Measurements from ENCODE around the gene PSEN2.
"Not testable (repeated sequence)": the region's sequence is repeated elsewhere in the genome, so short reads cannot be mapped to it uniquely, and the experiment has no call there.

PSEN2 gene

DNA sequence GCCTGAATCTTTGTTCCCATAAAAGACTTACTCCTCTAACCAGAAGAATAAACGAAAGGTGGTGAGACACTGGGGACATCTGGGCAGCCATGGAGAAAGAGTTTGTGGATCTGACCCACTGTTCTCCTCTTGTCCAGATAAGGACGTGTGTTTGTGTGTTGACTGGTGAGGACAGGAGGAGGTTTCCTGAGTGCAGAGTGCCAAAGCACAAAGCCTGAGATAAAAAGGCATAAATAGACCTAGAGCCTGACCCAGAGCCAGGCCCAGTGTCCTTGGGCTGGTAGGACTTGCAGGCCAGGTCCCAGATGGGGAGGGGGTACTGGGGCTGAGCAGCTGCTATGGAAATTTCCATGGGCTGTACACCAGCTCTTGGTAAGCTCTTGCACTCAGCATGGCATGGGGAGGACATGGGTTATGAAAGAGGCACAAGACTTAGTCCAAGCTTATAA is 50.1 kb downstream of the PSEN2 start:
- no peak for DNase-seq

DNA sequence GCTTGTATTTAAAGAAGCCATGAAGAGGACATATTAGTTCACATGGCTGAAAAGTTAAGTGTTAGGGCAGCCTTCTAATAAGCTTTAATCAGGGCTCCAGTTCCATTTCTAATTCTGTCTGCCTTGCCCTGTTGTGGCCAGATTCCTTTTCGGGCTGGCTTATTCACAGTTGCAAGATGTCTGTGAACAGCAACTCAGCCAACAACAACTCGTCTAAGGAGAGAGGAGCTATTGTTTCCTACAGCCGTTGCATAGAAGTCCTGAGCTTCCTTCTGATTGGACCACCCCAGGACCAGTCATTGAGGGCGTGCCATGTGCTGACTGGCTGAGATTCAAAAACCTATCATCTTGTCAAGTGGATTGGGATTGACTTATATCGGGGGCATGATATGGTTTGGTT is 51.1 kb downstream of the PSEN2 start:
- DNase-seq, result no peak

DNA sequence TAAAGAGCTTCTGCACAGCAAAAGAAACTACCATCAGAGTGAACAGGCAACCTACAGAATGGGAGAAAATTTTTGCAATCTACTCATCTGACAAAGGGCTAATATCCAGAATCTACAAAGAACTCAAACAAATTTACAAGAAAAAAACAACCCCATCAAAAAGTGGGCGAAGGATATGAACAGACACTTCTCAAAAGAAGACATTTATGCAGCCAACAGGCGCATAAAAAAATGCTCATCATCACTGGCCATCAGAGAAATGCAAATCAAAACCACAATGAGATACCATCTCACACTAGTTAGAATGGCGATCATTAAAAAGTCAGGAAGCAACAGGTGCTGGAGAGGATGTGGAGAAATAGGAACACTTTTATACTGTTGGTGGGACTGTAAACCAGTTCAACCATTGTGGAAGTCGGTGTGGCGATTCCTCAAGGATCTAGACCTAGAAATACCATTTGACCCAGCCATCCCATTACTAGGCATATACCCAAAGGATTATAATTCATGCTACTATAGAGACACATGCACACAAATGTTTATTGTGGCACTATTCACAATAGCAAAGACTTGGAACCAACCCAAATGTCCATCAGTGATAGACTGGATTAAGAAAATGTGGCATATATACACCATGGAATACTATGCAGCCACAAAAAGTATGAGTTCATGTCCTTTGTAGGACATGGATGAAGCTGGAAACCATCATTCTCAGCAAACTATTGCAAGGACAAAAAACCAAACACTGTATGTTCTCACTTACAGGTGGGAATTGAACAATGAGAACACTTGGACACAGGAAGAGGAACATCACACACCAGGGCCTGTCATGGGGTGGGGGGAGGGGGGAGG is 59.1 kb downstream of the PSEN2 start:
- DNase-seq, result not testable (repeated sequence)

DNA sequence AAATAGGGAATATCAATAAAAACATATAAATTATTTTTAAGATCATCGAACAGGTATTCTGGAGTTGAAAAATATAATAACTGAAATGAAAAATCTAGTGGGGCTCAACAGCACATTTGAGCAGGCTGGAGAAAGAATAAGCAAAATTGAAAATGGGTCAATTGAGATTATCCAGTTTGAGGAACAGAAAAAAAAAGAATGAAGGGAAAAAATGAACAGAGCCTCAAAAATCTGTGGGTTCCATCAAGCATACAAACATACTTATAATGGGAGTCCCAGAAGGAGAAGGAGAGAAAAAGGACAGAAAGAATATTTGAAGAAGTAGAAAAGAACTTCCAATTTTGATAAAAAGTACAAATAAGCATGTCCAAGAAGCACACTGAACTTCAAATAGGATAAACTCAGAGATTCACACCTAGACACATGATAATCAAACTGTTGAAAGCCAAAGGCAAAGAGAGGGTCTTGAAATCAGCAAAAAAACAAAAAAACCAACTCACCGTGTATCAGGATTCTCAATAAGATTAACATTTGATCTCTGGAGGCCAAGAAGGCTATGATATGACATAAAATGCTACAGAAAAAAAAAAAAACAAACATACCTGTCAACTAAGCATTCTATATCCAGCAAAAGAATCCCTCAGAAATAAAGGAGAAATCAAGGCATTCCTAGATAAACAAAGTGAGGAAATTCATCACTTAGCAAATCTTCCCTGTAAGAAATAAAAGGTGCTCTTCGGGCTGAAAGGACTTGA is 64.2 kb downstream of the PSEN2 start:
- DNase-seq, result no peak

DNA sequence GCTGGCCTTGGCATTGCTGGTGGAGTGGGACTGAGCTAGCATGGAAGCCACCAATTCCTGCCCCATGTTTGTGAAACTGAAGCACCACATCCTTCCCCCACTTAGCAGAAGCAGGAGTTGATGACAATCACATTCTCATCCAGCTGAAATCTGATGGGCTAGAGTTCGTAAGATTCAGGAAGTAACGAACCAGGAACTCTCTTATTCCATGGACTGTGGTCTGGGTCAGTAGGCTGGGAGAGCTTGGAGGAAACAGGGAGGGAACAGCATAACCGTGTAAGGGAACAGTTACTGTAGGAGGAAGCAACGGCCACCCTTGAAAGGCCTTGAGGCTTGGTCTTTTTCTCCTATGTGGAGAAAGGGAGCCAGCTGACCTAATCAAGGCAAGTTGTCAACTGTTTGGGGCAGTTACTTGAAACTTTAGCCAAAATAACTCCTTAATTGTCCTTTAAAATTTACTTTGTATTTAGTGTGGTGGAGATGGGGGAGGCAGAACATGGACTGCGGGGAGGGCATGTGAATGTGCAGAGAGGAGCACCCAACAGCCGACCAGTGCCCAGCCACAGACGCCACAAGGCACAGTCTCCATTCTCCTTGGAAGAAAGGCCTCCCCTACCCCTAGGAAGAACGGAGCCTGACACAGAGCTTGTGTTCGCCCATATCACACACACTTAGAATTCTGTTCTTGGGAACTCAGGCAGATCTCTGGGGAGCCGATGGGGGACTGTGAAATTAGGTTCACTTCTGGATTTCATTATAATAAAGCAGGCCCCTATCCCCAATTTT is 67.7 kb downstream of the PSEN2 start:
- no peak for DNase-seq

DNA sequence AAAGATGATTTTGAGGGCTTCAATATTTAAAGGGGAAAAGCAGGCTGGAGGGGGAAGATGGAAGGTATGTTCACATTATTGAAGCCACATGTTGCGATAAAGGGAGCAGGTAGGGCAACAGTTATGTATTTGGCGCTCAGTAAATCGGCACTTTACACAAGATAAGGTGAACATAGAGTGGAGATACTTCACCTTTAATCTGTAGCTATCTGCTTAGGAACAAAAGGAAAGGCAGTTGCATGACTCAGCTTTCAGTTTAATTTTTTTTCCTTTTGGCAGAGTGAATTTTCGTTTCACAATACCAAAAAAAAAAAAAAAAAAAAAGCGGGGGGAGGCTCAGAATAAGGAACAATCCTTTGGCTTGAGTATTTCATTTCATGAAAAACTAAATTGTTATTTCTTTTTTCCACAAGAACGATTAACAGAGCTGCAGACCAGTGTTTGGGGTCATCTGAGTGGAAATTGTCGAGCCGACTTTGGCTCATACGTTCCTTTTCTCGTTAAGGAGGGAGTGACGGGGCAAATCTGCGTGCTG is 68.6 kb downstream of the PSEN2 start:
- peak; percentile 40 for DNase-seq

DNA sequence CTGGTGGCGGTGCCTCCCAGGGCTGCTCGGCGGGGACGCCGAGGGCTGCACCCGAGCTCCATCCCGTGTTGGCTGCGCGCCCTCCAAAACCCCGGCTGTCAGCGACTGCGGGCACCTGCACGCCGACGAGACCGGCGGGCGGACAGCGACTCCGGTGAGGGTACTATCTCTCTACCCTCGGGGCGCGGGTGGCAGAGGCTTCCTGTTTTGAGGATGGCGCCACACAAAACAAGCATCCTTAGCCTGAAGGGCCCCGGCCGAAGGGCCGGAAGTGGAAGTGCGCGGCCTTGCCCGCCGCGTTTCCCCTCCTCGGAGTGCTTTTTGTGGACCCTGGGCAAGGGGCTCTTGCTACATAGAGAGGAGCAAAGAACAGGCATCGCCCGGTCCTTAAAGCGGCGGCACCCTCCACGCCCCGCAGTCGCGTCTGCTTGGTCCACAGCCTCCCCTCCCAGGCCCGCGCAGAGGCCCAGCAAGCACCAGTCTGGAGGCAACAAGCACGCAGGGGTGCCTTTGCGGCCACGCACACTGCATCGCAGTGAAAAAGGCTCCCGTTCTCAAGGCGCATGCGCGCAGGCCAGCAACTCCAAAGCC is 69.1 kb downstream of the PSEN2 start:
- DNase-seq, result peak; percentile 92

DNA sequence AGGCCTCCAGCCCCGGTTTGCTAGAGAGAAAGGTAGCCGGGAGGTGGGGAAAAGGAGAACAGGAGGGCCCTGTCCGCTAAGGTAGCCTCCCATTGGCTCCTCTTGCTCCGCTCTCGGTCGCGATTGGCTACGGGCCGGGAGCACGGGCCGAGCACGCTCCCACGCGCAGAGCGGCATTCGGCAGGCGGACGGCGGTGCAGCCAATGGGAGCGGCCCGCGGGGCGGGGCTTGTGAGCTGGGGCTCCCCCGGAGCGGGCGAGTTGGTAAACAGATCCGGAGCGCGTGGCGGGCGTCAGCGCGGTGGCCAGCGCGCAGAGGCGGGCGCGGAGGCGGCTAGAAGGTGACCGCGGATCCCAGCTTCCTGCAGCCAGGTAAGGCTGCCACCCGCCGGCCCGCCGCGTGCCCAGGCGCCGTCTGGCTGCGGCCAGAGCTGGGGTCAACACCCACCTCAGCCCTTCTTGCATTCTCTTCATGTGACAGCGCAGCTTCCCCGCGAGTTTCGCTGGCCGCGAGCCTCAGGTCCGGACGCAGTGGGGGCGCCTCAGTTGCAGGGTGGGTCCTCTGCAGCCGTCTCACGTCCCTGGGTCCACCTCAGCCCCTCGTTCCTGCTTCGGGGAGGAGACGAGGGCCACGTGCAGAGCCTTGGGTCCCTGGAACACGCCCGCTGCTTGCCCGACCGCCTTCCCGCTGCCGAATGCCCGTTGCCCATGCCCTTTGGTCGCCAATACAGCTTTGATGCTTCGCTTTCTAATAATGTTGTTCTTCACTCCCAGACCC is 69.8 kb downstream of the PSEN2 start, which contains the start of gene COQ8A:
COQ8A (plus strand) TSS at position 266 of the 777 bp plus-strand sequence. CDS start 21,092 bp downstream, outside the sequence.
- DNase-seq, result peak; percentile 100

DNA sequence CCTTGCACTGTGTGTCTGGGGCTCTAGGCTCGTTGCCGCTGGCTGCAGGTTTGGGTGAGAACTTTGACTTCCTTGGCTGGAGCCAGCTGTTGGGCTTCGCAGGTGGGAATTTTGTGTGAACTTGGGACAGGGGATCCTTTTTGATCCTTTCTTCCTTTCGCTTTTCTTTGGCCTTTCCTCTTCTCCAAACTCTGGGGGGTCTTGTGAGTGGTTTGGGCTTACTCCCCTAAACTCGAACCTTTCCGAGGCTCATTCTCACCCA is 70.3 kb downstream of the PSEN2 start:
- no peak for DNase-seq

DNA sequence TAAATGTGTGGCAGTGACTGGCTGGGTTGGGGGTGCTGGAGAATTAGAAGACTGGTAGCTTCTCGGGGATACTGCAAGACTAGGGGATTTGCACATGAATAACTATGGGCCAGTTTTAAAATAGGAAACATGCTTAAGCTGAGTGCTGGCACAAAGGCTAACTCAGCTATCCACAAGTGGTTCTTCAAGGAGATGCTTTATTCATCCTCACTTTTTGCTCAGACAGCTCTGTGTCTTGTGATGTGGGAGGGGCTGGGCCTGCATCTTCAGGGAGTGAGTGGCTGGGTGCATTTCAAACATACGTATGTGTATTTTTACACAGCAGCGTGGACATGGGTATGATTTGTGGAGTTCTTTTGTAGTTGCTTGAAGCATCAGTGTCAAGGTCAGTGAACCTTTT is 72.0 kb downstream of the PSEN2 start:
- no peak for DNase-seq

DNA sequence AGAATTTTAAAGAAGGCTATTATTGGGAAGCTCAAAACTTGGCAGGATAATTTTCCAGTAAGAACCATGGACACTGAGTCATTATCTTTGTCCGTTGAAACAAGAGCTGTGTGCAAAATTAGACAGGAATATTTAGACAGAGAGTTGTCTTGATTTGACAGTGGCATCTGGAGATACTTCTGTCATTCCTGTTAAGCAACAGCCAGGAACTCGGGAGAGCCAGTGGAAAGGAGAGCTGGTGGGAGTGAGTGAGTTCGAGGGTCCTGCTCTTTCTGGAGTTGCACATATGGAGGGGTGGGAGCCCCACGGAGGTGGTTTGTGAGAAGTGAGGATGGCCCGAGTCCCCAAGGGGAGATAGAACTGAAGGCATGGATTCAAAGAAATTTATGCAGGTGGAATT is 72.7 kb downstream of the PSEN2 start:
- DNase-seq, result no peak

DNA sequence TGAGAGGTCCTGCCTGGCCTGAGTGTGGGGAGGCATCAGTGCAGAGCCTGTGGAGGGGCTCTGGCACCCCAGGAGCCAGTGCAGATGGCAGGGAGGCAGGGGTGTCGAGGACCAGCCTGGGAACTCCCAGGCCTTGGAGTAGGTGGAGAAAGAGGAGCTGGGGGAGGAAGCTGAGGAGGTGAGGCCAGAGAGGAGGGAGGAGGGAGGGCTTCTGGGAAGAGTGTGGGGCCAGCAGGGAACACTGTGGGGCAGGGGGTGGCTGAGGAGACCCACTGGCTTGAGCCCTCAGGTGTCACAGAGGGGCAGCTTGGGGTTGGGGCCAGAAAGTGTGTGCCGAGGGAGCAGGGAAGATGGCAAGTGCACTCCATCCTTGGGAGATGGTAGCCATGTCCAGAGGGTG is 73.5 kb downstream of the PSEN2 start:
- no peak for DNase-seq

DNA sequence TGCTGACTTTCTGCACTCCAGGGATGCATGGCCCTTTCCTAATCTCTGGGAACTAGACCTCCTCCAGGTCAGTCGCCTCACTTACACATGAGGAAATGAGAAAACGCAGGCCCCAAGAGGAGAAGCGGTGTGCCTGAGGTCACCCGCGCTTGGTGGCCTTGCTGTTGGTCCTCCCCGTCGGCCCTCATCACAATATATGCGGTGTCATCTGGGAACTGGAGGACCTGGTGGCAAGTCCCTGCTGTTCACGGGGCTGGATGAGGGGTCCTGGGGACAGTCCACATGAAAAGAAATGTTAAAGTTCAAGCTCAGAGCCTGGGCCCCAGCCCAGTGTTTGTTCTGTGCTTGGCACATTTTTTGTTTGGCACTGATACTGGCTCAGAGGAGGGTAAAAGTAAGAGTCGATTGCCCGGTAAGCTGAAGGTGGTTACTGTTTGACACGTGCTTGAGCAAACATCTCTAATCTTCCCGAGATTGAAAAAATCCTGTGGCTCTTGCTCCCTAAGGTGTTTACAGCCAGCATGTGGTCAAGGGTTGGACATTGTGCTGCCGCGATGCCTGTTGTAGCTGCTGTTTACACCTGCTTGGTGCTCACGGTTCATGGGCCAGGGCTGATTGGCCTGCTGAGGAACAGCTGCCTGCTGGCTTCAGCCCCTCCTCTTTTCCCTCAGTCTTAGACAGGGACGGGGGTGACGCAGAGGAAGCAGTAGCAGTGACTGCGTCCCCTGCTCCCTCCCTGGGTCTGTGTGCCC is 74.9 kb downstream of the PSEN2 start:
- peak; percentile 50 for DNase-seq

All from DMS79 (cell line).